Measurements from ENCODE around the gene NPR3.

GRCh38 chr5:32777222-32777621, 66.1 kb downstream of the NPR3 start:
- no peak for TF ChIP-seq CTCF (IDR thresholded peaks at IDR 0.05)
- TF ChIP-seq POLR2A (IDR thresholded peaks at IDR 0.05): no peak
- no peak for TF ChIP-seq POLR2AphosphoS5 (IDR thresholded peaks at IDR 0.05)

All from breast epithelium (tissue), 3 donors.